CD8-positive, alpha-beta memory T cell (primary cell): ENCODE data around the gene MGAT4B. TPM values are rescaled to one million over a fixed set of nuclear protein-coding genes. Genes with fewer than 3 reads are reported as not detected.

Source experiments
- CTCF ChIA-PET: fragments of 350-600 bp; sonication (Branson Sonifier 250); formaldehyde crosslinking; loops from one replicate; lab custom pipeline; 2021; ENCODE audit warnings: antibody characterized with exemption; lab: Charles Lee
- POLR2A ChIA-PET: fragments of 350-600 bp; sonication (Branson Sonifier 250); formaldehyde crosslinking; loops from one replicate; lab custom pipeline; 2021; ENCODE audit warnings: antibody characterized with exemption; lab: Charles Lee
- DNase-seq, 5 donors: peaks; one replicate each; pipeline versions ENCODE4 v3.0.0 to v3.0.0-alpha.2; 2020 to 2022; ENCODE audit warnings: mixed read lengths in 1 of 5
- H3K27ac ChIP-seq: one replicate; pipeline ENCODE4 v1.7.0; 2013; ENCODE audit warnings: low read depth, mild to moderate bottlenecking, low read length, moderate library complexity
- H3K27me3 ChIP-seq: 2 replicates; pipeline ENCODE4 v1.7.0; 2013; ENCODE audit warnings: low read length, mild to moderate bottlenecking; ENCODE audit not compliant: insufficient read depth, poor library complexity, severe bottlenecking
- H3K36me3 ChIP-seq: 2 replicates; pipeline ENCODE4 v1.7.0; 2013; ENCODE audit warnings: mild to moderate bottlenecking, low read length, moderate library complexity; ENCODE audit not compliant: insufficient read depth
- H3K4me1 ChIP-seq: 2 replicates; pipeline ENCODE4 v1.7.0; 2013; ENCODE audit warnings: mild to moderate bottlenecking, low read length, moderate library complexity; ENCODE audit not compliant: insufficient read depth
- H3K4me3 ChIP-seq: 2 replicates; pipeline ENCODE4 v1.7.0; 2013; ENCODE audit warnings: mild to moderate bottlenecking, low read length
- H3K9me3 ChIP-seq: 2 replicates; pipeline ENCODE4 v1.7.0; 2013; ENCODE audit warnings: mild to moderate bottlenecking, low read length
- H3K27ac Mint-ChIP-seq, 8 donors: one replicate each; pipeline ENCODE4 v1.8.0; 2020 to 2021; ENCODE audit warnings: mixed read lengths in 8 of 8, mild to moderate bottlenecking in 6 of 8, inconsistent platforms in 3 of 8, moderate library complexity in 3 of 8
- H3K27me3 Mint-ChIP-seq, 2 donors: one replicate each; pipeline ENCODE4 v1.8.0; 2020 to 2021; ENCODE audit warnings: mixed read lengths in 2 of 2, mild to moderate bottlenecking in 1 of 2, moderate library complexity in 1 of 2
- H3K36me3 Mint-ChIP-seq, 3 donors: one replicate each; pipeline ENCODE4 v1.8.0; 2020 to 2021; ENCODE audit warnings: mixed read lengths in 3 of 3, inconsistent platforms in 1 of 3, mild to moderate bottlenecking in 1 of 3
- H3K4me1 Mint-ChIP-seq, 3 donors: one replicate each; pipeline ENCODE4 v1.8.0; 2020 to 2021; ENCODE audit warnings: mixed read lengths in 3 of 3, inconsistent platforms in 1 of 3, mild to moderate bottlenecking in 1 of 3
- H3K4me3 Mint-ChIP-seq, 7 donors: one replicate each; pipeline ENCODE4 v1.8.0; 2020 to 2021; ENCODE audit warnings: mixed read lengths in 7 of 7, mild to moderate bottlenecking in 6 of 7, moderate library complexity in 4 of 7, inconsistent platforms in 2 of 7
- H3K9me3 Mint-ChIP-seq, 5 donors: one replicate each; pipeline ENCODE4 v1.8.0; 2020 to 2022; ENCODE audit warnings: mixed read lengths in 5 of 5, mild to moderate bottlenecking in 3 of 5, moderate library complexity in 2 of 5, inconsistent platforms in 1 of 5
- polyA plus RNA-seq: library from polyadenylated mRNA; unstranded; fragments of 300-500 nt; fragmentation: Illumina TruSeq; gene quantifications from one replicate; pipeline ENCODE4 v1.2.3, GENCODE V29; 2021
- total RNA-seq, 2 experiments: library from RNA; stranded (reverse); gene quantifications; one replicate each; pipeline ENCODE4 v1.2.3, GENCODE V29; 2021

MGAT4B gene
- total and polyA plus RNA-seq, 3 experiments from 2014 or later: 21.0 to 103 (median 94.0) TPM

DNA sequence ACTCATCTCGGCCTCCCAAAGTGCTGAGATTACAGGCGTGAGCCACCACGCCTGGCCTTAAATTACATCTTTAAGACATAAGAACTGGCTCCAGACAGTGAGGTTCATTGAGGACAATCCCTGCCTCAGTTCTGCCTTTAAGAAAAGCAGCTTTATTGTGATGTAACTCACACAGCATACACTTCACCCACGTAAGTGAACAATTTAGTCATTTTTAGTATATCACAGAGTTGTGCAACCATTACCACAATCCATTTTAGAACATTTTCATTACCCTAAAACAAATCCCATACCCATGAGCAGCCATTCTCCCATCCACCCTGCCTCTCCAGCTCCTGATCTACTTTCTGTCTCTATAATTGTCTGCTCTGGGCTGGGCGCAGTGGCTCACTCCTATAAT is 36.9 kb downstream of the MGAT4B start:
- H3K4me1 Mint-ChIP-seq: peaks cover 0 to 23% (median 4%) of the 10 kb centered on the region in 3 donors
- H3K36me3 ChIP-seq: peaks cover 66% of the 10 kb centered on the region

GRCh38 chr5:179769271-179769670 is 37.4 kb downstream of the MGAT4B start:
- H3K4me3 ChIP-seq: no peak overlapping the region
- H3K27ac Mint-ChIP-seq: no peak overlapping the region
- peaks cover under 1 to 23% (median 4%) of the 10 kb centered on the region in 3 donors for H3K4me1 Mint-ChIP-seq
- no peaks in the 10 kb centered on the region for H3K9me3 Mint-ChIP-seq
- no peaks in the 10 kb centered on the region for H3K27me3 Mint-ChIP-seq
- no peak for DNase-seq
- no peaks in the 10 kb centered on the region for H3K9me3 ChIP-seq
- no peaks in the 10 kb centered on the region for H3K4me1 ChIP-seq
- CTCF ChIA-PET: interaction anchor here (1.0 to 1.3 kb wide), 2 partner anchors 27 to 32 kb away, joined by 4 read pairs; no protein-coding TSS in a partner anchor
- peaks cover 4 to 92% (median 22%) of the 10 kb centered on the region in 3 donors for H3K36me3 Mint-ChIP-seq
- POLR2A ChIA-PET: no interaction called here
- no peaks in the 10 kb centered on the region for H3K27me3 ChIP-seq
- H3K4me3 Mint-ChIP-seq: no peak overlapping the region
- H3K27ac ChIP-seq: no peak overlapping the region
- H3K36me3 ChIP-seq: peaks cover 62% of the 10 kb centered on the region

More for the DNA sequence above, 36.9 kb downstream of the MGAT4B start:
- H3K4me1 ChIP-seq: no peaks in the 10 kb centered on the region
- DNase-seq: no peak
- no peaks in the 10 kb centered on the region for H3K27me3 ChIP-seq
- H3K27me3 Mint-ChIP-seq: no peaks in the 10 kb centered on the region
- peaks cover 4 to 95% (median 22%) of the 10 kb centered on the region in 3 donors for H3K36me3 Mint-ChIP-seq
- no peak overlapping the region for H3K4me3 ChIP-seq
- ChIA-PET CTCF (interaction anchor here (1.3 kb wide), 1 partner anchor 26 kb away, joined by 4 read pairs; no protein-coding TSS in a partner anchor), POLR2A (no interaction called here)
- H3K4me3 Mint-ChIP-seq: no peak overlapping the region
- H3K9me3 Mint-ChIP-seq: no peaks in the 10 kb centered on the region
- H3K27ac Mint-ChIP-seq: peak overlapping the region in 1 of 8 donors; percentile 34
- H3K9me3 ChIP-seq: no peaks in the 10 kb centered on the region
- no peak overlapping the region for H3K27ac ChIP-seq

DNA sequence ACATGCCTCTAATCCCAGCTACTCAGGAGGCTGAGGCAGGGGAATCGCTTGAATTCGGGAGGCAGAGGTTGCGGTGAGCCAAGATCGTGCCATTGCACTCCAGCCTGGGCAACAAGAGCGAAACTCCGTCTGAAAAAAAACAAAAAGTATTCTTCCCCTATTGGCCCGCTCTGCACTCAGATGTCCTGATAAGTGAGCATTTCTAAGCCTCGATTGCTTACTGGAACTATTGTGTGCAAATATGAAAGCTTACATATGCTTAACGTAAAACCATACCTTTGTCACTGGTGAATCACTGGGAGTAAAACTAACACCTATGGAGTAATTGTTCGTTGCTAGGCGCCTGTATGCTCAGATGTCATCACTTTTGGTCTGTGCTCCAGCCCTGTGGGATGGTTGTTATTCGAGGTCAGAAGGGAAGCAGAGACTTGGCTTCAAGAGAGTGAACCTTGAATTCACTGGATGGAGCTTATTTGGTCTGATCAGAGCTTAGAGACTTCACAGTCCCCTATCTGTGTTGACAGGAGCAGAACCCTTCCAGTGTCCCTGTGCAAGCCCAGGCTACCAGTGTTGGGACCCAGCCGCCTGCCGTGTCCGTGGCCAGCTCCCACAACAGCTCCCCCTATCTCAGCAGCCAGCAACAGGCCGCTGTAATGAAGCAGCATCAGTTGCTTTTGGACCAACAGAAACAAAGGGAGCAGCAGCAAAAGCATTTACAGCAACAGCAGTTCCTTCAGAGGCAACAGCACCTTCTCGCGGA is 38.2 kb downstream of the MGAT4B start:
- Histone ChIP-seq H3K9me3 (no peaks in the 10 kb centered on the region), H3K36me3 (peaks cover 62% of the 10 kb centered on the region), H3K4me1 (peaks cover 3% of the 10 kb centered on the region), H3K27ac (no peak overlapping the region), H3K27me3 (no peaks in the 10 kb centered on the region), H3K4me3 (no peak overlapping the region)
- Mint-ChIP-seq H3K27ac (peak overlapping the region in 1 of 8 donors; percentile 37), H3K4me1 (peaks cover 7 to 31% (median 8%) of the 10 kb centered on the region in 3 donors), H3K9me3 (no peaks in the 10 kb centered on the region), H3K27me3 (no peaks in the 10 kb centered on the region), H3K4me3 (no peak overlapping the region), H3K36me3 (peaks cover 4 to 86% (median 22%) of the 10 kb centered on the region in 3 donors)
- POLR2A ChIA-PET: no interaction called here
- no peak for DNase-seq
- CTCF ChIA-PET: interaction anchor here (1.0 to 1.3 kb wide), 3 partner anchors 28 to 146 kb away, joined by 3 to 4 read pairs (median 4); no protein-coding TSS in a partner anchor

- Mint-ChIP-seq H3K4me1 (peaks cover 12 to 40% (median 17%) of the 10 kb centered on the region in 3 donors), H3K36me3 (peaks cover 0 to 80% (median 17%) of the 10 kb centered on the region in 3 donors), H3K27me3 (no peaks in the 10 kb centered on the region), H3K4me3 (no peak overlapping the region), H3K9me3 (no peaks in the 10 kb centered on the region), H3K27ac (no peak overlapping the region)
- H3K27ac ChIP-seq: no peak overlapping the region
- DNase-seq: no peak
- H3K4me3 ChIP-seq: no peak overlapping the region
- ChIA-PET CTCF (interaction anchor here (0.6 to 6.7 kb wide), 4 partner anchors 9 to 101 kb away, joined by 3 to 61 read pairs (median 4); partner anchors contain the start of gene LTC4S), POLR2A (interaction anchor here (0.7 kb wide), 1 partner anchor 19 kb away, joined by 6 read pairs; no protein-coding TSS in a partner anchor)
- H3K27me3 ChIP-seq: no peaks in the 10 kb centered on the region
- H3K4me1 ChIP-seq: peaks cover 11% of the 10 kb centered on the region
- peaks cover 61% of the 10 kb centered on the region for H3K36me3 ChIP-seq
- H3K9me3 ChIP-seq: no peaks in the 10 kb centered on the region
Measured at GRCh38 chr5:179767496-179768100, 39.1 kb downstream of the MGAT4B start.

- H3K4me3 ChIP-seq: no peak overlapping the region
- peaks cover 18% of the 10 kb centered on the region for H3K4me1 ChIP-seq
- H3K36me3 ChIP-seq: peaks cover 55% of the 10 kb centered on the region
- no peaks in the 10 kb centered on the region for H3K27me3 ChIP-seq
- no peaks in the 10 kb centered on the region for H3K9me3 Mint-ChIP-seq
- no peak overlapping the region for H3K27ac Mint-ChIP-seq
- no peaks in the 10 kb centered on the region for H3K9me3 ChIP-seq
- H3K36me3 Mint-ChIP-seq: peaks cover 0 to 73% (median 13%) of the 10 kb centered on the region in 3 donors
- no peak for DNase-seq
- ChIA-PET CTCF (interaction anchor here (0.6 to 6.7 kb wide), 4 partner anchors 10 to 101 kb away, joined by 3 to 61 read pairs (median 4); partner anchors contain the start of gene LTC4S), POLR2A (interaction anchor here (0.7 kb wide), 1 partner anchor 18 kb away, joined by 6 read pairs; no protein-coding TSS in a partner anchor)
- peaks cover 15 to 47% (median 24%) of the 10 kb centered on the region in 3 donors for H3K4me1 Mint-ChIP-seq
- no peak overlapping the region for H3K27ac ChIP-seq
- H3K4me3 Mint-ChIP-seq: no peak overlapping the region
- H3K27me3 Mint-ChIP-seq: no peaks in the 10 kb centered on the region
Measured at GRCh38 chr5:179766726-179767455, 39.8 kb downstream of the MGAT4B start.

DNA sequence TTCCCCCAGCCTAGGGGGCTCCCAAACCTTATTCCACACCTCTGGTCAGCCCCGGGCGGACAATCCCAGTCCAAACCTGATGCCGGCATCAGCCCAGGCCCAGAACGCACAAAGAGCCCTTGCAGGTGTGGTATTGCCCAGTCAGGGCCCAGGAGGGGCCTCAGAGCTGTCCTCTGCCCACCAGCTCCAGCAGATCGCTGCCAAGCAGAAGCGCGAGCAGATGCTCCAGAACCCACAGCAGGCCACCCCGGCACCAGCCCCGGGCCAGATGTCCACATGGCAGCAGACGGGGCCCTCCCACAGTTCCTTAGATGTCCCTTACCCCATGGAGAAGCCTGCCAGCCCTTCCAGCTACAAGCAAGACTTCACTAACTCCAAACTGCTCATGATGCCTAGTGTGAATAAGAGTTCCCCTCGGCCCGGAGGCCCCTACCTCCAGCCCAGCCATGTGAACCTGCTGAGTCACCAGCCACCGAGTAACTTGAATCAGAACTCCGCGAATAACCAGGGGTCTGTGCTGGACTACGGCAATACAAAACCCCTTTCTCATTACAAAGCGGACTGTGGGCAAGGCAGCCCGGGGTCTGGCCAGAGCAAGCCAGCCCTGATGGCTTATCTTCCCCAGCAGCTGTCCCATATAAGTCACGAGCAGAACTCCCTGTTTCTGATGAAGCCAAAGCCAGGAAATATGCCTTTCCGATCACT is 40.5 kb downstream of the MGAT4B start:
- peaks cover 0 to 66% (median 10%) of the 10 kb centered on the region in 3 donors for H3K36me3 Mint-ChIP-seq
- no peak overlapping the region for H3K4me3 Mint-ChIP-seq
- Histone ChIP-seq H3K27ac (no peak overlapping the region), H3K36me3 (peaks cover 48% of the 10 kb centered on the region), H3K4me3 (no peak overlapping the region), H3K27me3 (no peaks in the 10 kb centered on the region), H3K4me1 (peaks cover 25% of the 10 kb centered on the region), H3K9me3 (no peaks in the 10 kb centered on the region)
- CTCF ChIA-PET: interaction anchor here (0.9 to 6.7 kb wide), 4 partner anchors 11 to 102 kb away, joined by 4 to 61 read pairs (median 4); partner anchors contain the start of gene LTC4S
- no peaks in the 10 kb centered on the region for H3K27me3 Mint-ChIP-seq
- peak overlapping the region in 3 of 8 donors; percentile 17 to 64 (median 60) for H3K27ac Mint-ChIP-seq
- H3K4me1 Mint-ChIP-seq: peaks cover 20 to 52% (median 29%) of the 10 kb centered on the region in 3 donors
- no peak for DNase-seq
- H3K9me3 Mint-ChIP-seq: no peaks in the 10 kb centered on the region
- POLR2A ChIA-PET: no interaction called here

GRCh38 chr5:179765400-179765799 is 41.3 kb downstream of the MGAT4B start:
- Mint-ChIP-seq H3K27me3 (no peaks in the 10 kb centered on the region), H3K4me1 (peaks cover 23 to 56% (median 33%) of the 10 kb centered on the region in 3 donors), H3K9me3 (no peaks in the 10 kb centered on the region), H3K4me3 (no peak overlapping the region), H3K36me3 (peaks cover 0 to 58% (median 4%) of the 10 kb centered on the region in 3 donors), H3K27ac (no peak overlapping the region)
- no peaks in the 10 kb centered on the region for H3K27me3 ChIP-seq
- H3K27ac ChIP-seq: no peak overlapping the region
- ChIA-PET POLR2A (no interaction called here), CTCF (interaction anchor here (0.9 to 6.7 kb wide), 4 partner anchors 12 to 103 kb away, joined by 4 to 61 read pairs (median 9); partner anchors contain the start of gene LTC4S)
- H3K4me1 ChIP-seq: peaks cover 25% of the 10 kb centered on the region
- peaks cover 40% of the 10 kb centered on the region for H3K36me3 ChIP-seq
- H3K4me3 ChIP-seq: no peak overlapping the region
- no peaks in the 10 kb centered on the region for H3K9me3 ChIP-seq
- no peak for DNase-seq
